NCI-H1092 treated with DMSO at 0.1 percent for 48 hours (cell line): ENCODE measurements around the gene KCNQ4.

ENCODE experiments used
- DNase-seq: peaks from one replicate; lab custom pipeline; 2025; lab: John Stamatoyannopoulos, UW

Gene KCNQ4

GRCh38 chr1:40755067-40755466, 28.5 kb upstream of the KCNQ4 start:
- DNase-seq: no peak

DNA sequence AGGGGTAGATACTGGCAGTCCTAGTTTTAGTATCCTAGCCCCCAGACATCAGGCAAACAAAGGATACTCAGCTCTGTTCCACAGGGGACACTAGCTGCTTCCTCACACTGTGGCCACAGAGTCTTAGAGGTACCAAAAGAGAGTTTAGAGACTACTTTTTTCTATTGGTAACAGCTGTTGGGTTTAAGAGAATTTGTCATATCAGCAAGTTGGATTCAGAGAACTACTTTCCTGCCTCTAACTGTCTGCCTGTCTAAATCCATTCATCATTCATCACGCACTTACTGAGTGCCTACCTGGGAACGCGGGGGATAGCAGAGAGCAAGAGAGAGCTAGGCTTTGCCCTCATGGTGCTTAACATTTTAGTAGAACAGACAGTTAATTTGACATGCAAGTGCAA, 27.1 kb upstream of the KCNQ4 start:
- DNase-seq: no peak

GRCh38 chr1:40757084-40757483, 26.5 kb upstream of the KCNQ4 start:
- no peak for DNase-seq

GRCh38 chr1:40758004-40758403, 25.6 kb upstream of the KCNQ4 start:
- DNase-seq: no peak

DNA sequence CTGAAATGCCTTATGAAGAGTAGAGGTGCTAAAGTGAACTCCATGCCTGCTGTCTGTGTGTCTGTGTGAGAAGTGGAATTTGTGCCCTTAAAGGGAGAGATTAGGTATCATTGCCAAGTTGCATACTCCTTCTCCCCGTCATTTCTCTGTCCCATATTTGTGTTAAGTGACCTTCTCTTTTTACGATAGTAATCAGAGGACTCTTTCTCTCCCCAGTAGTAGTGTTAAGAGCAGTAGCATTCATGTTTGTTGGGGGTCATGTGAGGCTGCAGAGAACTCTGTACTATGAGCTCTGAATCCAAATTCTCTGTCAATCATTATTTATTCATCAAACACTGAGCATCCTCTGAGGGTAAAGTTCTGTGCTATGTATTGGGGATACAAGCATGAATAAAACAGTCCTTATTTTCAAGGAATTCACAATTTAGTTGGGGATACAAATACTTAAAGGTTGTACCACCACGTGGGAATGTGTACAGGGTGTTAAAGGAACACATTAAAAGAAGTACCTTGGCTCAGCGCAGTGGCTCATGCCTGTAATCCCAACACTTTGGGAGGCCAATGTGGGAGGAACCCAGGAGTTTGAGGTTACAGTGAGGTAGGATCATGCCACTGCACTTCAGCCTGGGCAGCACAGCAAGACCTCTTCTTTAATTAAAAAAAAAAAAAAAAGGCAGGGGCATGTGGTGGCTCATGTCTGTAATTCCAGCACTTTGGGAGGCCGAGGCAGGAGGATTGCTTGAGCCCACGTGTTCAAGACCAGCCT, 24.8 kb upstream of the KCNQ4 start:
- DNase-seq: no peak

- no peak for DNase-seq
Measured at GRCh38 chr1:40760984-40761383, 22.6 kb upstream of the KCNQ4 start.

- no peak for DNase-seq
Measured at GRCh38 chr1:40762144-40762923, 21.3 kb upstream of the KCNQ4 start.

DNA sequence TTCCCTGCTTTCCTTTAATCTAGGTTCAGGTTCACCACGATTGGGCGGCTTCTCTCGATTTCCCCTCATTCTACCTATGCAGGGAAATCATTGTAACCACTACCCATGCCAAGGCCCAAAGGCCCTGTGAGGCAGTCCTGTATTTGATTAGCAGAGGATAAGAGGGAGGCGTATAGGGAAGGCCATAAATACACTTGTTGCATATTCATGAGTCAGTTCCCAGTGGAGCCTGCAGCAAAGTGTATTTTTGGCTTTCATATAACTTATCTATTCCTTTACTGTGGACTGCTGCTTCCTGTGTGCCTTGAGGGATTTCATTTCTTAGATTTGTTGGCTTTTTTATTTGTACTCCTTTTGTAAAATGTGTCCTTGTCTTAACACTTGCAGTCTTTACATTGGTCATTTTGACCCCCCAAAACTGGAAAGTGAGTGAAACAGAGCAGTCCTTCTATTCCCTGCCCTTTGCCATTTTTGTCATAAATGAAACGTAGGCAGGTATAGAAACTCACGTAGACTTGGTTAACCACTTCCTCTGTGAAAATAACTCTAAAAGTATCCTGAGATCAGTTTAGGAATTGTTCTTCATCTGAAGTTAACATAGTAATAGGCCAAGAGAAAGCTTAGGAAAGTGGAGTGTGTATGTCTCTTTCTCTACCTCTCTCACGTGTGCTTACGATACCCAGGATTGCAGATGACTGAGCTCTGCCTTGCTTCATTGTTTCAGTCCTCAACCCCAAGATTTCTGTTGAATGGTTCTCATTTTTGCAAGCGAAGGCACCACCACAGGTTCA, 19.6 kb upstream of the KCNQ4 start:
- no peak for DNase-seq

- DNase-seq: no peak
Measured at GRCh38 chr1:40764981-40765380, 18.6 kb upstream of the KCNQ4 start.

DNA sequence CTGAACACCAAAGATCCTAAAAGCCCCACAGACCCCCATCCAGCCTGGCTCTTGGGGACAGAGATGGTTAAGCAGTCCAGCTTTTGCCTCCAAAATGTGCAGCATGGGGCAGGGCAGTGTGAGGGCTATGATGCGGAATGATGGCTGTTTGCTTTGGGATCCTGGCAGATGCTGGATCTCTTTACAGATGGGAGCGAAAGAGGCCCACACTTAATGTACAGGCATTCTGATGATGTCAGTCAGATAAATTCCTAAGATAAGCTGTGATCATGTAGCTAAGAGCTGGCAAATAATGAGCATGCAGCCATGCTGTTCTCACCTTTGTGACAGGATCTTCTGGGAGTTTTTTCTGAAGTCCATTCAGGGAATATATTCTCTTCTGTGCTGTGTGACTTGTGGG, 17.6 kb upstream of the KCNQ4 start:
- no peak for DNase-seq

DNA sequence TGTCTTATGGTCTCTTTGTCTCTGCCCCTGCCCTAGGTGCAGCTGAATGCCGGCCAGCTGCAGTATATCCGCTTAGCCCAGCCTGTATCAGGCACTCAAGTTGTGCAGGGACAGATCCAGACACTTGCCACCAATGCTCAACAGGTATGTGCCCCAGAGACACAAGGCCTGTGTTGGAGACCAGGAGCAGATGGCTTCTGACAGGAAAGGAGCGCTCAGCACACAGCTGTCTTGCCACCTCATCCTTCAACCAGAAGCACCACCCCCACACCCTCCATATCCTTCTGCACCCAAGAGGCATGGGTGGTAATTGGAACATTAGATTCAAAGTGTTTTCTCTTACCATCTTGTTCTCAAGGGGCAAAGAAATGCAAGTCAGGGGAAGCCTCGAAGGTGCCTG, 17.0 kb upstream of the KCNQ4 start:
- DNase-seq: no peak

- DNase-seq: no peak
Measured at GRCh38 chr1:40768146-40768990, 15.2 kb upstream of the KCNQ4 start.

- no peak for DNase-seq
Measured at GRCh38 chr1:40769815-40770214, 13.8 kb upstream of the KCNQ4 start.

- no peak for DNase-seq
Measured at GRCh38 chr1:40770296-40771070, 13.1 kb upstream of the KCNQ4 start.

DNA sequence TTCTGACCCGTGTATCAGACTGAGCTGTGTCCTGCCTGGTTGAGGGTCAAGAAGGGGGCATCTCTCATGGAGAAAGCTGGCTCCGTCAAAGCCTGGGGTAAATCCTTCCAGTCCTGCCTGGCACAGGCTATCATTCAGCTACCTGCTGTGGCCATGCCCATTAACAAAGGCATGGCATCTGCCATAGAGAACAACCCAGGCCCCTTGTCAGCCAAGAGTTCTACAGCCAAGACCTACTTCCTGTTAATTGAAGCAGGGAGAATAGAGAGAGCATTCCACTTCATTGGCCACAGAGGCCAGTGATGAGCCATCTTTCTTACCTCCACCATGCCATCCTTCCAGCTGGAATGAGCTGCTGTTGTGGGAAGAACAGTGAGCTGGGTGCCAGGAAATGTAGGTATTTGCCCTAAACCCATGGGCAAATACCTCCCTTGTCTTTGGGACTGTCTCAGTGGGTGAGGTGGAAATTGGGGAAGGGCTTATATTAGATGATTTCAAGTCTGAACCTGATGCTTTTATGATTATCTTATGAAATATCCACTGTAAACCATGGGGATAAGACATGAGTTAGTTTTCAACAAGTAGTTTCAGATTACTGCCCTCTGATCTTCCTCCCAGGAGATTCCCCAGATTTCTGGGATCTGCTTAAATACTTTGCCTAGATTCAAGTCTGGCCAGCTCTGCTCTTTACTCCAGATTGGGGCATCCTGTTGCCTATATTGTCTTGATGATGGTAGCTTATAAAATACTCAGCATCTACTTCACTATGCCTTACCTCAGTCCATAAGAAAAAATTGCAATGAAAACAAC, 11.2 kb upstream of the KCNQ4 start:
- DNase-seq: no peak

DNA sequence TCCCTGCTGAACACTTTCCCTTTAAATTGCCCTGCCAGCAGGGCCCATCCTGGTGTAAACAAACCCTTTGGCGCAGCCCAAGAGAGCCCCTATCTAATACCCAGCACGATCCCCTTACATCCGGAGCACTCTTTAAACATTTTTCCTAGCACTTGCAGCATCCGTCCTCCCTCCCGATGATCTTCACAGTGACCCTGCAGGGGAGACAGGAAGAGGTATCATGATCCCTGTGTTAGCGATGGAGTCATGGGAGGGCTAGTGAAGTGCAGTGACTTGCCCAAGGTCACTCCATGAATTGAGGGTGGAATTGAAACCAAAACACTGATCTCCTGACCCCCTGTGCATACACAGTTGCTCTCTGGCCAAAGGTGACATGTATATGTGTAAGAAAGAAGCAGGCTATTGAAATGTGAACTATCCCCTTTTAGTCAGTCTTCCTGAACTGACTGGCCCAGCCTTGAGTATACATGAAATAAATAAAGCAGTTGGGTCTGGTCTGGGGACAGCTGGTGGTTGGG, 9.8 kb upstream of the KCNQ4 start:
- peak; percentile 20 for DNase-seq

DNA sequence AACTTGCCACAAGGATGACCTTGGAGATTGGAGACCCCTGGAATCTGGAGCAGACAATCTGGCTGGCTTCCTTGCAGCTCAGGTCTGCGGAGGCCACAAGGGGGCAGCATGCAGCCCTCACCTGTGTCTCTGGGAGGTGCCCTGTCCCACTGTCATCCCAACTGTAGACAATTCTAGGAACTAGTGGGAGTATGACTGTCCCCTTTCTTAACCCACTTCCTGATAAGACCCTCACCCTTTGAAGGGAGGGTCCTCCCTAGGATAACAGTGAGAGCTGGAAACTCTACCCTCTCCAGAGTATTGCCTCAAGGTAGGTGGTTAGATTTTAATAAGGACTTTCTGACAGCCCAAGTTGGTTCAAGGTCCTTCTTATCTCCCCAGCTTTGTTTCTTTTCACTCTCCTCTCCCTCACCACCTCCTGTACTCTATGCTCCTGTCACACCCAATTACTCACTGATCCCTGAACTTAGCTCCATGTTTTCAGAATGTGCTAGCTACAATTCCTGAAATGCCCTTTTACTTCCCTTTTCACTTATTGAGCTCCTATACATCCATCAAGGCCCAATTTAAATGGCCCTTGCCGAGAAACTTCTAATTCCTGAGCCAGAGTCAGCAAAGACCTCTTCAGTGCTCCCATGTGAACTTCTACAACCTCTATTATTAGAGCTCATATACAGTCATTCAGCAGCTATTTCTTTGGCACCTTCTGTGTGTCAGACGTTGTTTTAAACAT, 9.2 kb upstream of the KCNQ4 start:
- no peak for DNase-seq

DNA sequence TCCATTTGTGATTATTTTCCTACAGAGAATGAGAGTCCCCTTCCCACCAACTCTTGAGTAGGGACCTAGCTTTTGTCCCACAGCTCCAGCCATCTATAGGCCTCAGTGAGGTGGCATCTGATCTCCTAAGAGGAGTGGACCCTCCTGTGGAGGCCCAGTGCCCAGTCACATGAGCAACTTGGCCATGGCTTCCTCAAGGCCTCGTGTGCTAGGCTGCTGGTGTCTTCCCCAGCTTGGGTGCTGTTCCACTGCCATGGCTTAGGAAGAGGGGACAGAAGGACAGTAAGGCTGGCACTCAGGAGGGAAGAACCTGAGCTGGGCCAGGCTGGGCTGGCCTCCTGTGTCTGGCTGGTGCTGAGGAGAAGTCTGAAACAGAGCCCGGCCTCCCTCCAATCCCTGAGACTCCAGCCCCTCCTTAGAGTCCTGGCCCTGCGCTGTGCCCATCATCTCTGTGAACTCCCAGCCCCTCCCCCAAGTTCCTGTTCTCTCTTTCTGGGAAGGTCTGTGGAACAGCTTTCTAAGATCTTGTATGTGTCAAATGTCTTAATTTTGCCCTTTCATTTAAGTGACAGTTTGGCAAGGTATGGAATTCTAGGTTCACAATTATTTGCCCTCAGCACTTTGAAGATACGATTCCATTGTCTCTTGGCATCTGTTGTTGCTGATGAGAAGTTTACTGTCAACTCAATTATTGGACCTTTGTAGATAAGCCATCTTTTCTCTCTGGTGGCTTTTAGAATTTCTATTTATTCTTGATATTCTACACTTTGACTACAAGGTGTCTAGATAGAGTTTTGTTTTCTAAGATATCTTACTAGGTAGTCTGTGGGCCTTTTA, 7.1 kb upstream of the KCNQ4 start:
- no peak for DNase-seq
